ENCODE results near the gene RABGAP1. TPM values are rescaled to one million over a fixed set of nuclear protein-coding genes. Genes with fewer than 3 reads are reported as not detected.

RABGAP1 gene
- total RNA-seq, 1 donor from 2014 or later: 93.6 TPM

- Mint-ChIP-seq H3K4me3 (ENCODE audit: low read depth) (no peak overlapping the region), H3K4me1 (ENCODE audit: low read depth) (peaks cover 31% of the 10 kb centered on the region), H3K36me3 (ENCODE audit: insufficient read depth) (no peaks in the 10 kb centered on the region), H3K27ac (peak overlapping the region; percentile 80), H3K9me3 (ENCODE audit: low read depth) (no peaks in the 10 kb centered on the region), H3K27me3 (no peaks in the 10 kb centered on the region)
- TF ChIP-seq CTCF (IDR thresholded peaks at IDR 0.05; ENCODE audit: unreplicated experiment): no peak
- no peak for DNase-seq (ENCODE audit: low spot score, unreplicated experiment)
These were observed 7.5 kb downstream of the RABGAP1 start for GRCh38 chr9:122948313-122948712.

GRCh38 chr9:122949696-122950095 is 8.9 kb downstream of the RABGAP1 start:
- Mint-ChIP-seq H3K9me3 (ENCODE audit: low read depth) (no peaks in the 10 kb centered on the region), H3K4me1 (ENCODE audit: low read depth) (peaks cover 31% of the 10 kb centered on the region), H3K27ac (no peak overlapping the region), H3K4me3 (ENCODE audit: low read depth) (no peak overlapping the region), H3K27me3 (no peaks in the 10 kb centered on the region), H3K36me3 (ENCODE audit: insufficient read depth) (no peaks in the 10 kb centered on the region)
- TF ChIP-seq CTCF (IDR thresholded peaks at IDR 0.05; ENCODE audit: unreplicated experiment): no peak
- no peak for DNase-seq (ENCODE audit: low spot score, unreplicated experiment)

- H3K9me3 Mint-ChIP-seq (ENCODE audit: low read depth): no peaks in the 10 kb centered on the region
- H3K27ac Mint-ChIP-seq: no peak overlapping the region
- peaks cover 35% of the 10 kb centered on the region for H3K4me1 Mint-ChIP-seq (ENCODE audit: low read depth)
- TF ChIP-seq CTCF (IDR thresholded peaks at IDR 0.05; ENCODE audit: unreplicated experiment): no peak
- H3K36me3 Mint-ChIP-seq (ENCODE audit: insufficient read depth): no peaks in the 10 kb centered on the region
- no peak overlapping the region for H3K4me3 Mint-ChIP-seq (ENCODE audit: low read depth)
- DNase-seq (ENCODE audit: low spot score, unreplicated experiment): no peak
- H3K27me3 Mint-ChIP-seq: no peaks in the 10 kb centered on the region
These were observed 9.4 kb downstream of the RABGAP1 start for GRCh38 chr9:122950263-122950662.

- TF ChIP-seq CTCF (IDR thresholded peaks at IDR 0.05; ENCODE audit: unreplicated experiment): no peak
- peaks cover 34% of the 10 kb centered on the region for H3K4me1 Mint-ChIP-seq (ENCODE audit: low read depth)
- H3K36me3 Mint-ChIP-seq (ENCODE audit: insufficient read depth): no peaks in the 10 kb centered on the region
- H3K9me3 Mint-ChIP-seq (ENCODE audit: low read depth): no peaks in the 10 kb centered on the region
- DNase-seq (ENCODE audit: low spot score, unreplicated experiment): no peak
- no peaks in the 10 kb centered on the region for H3K27me3 Mint-ChIP-seq
- H3K27ac Mint-ChIP-seq: peak overlapping the region; percentile 0
- H3K4me3 Mint-ChIP-seq (ENCODE audit: low read depth): no peak overlapping the region
These were observed 10.2 kb downstream of the RABGAP1 start for GRCh38 chr9:122951056-122951455.

- TF ChIP-seq CTCF (IDR thresholded peaks at IDR 0.05; ENCODE audit: unreplicated experiment): no peak
- peaks cover 21% of the 10 kb centered on the region for H3K4me1 Mint-ChIP-seq (ENCODE audit: low read depth)
- no peak overlapping the region for H3K27ac Mint-ChIP-seq
- no peak overlapping the region for H3K4me3 Mint-ChIP-seq (ENCODE audit: low read depth)
- H3K9me3 Mint-ChIP-seq (ENCODE audit: low read depth): no peaks in the 10 kb centered on the region
- no peaks in the 10 kb centered on the region for H3K27me3 Mint-ChIP-seq
- DNase-seq (ENCODE audit: low spot score, unreplicated experiment): no peak
- peaks cover 2% of the 10 kb centered on the region for H3K36me3 Mint-ChIP-seq (ENCODE audit: insufficient read depth)
These were observed 13.5 kb downstream of the RABGAP1 start for GRCh38 chr9:122954253-122954691.

Data from progenitor cell of endocrine pancreas (in vitro differentiated cells).